H1 (cell line): Measurements from ENCODE around the gene PAX5. TPM values are rescaled to one million over a fixed set of nuclear protein-coding genes. Genes with fewer than 3 reads are reported as not detected.

Experiments
- CTCF ChIA-PET: fragments of 300-600 bp; sonication (Branson Sonifier 250); formaldehyde crosslinking; loops from one replicate; lab custom pipeline; 2021; ENCODE audit not compliant: partially characterized antibody; lab: Charles Lee
- POLR2A ChIA-PET: fragments of 300-600 bp; sonication (Branson Sonifier 250); formaldehyde crosslinking; loops from one replicate; lab custom pipeline; 2021; ENCODE audit warnings: inconsistent platforms; ENCODE audit not compliant: partially characterized antibody; lab: Charles Lee
- DNase-seq, 2 experiments: peaks; one replicate each; pipeline versions ENCODE4 v3.0.0 to v3.0.0-alpha.2; 2010 to 2022; ENCODE audit warnings: low spot score in 2 of 2, low read depth in 1 of 2, mixed read lengths in 1 of 2
- FAIRE-seq: peaks from 2 replicates; lab custom pipeline; 2011; peaks lifted over from hg19 to GRCh38; lab: Jason Lieb, UNC
- H2AFZ ChIP-seq: 2 replicates; pipeline ENCODE4 v1.8.1; 2012; ENCODE audit warnings: low read length, inconsistent platforms
- H2AK5ac ChIP-seq: 2 replicates; pipeline ENCODE4 v1.6.1; 2013; ENCODE audit warnings: low read depth, low read length
- H2BK120ac ChIP-seq: replicated peaks from 2 replicates; pipeline ENCODE3; 2013; ENCODE audit warnings: low read depth, low read length, inconsistent platforms
- H2BK12ac ChIP-seq: 2 replicates; pipeline ENCODE4 v1.6.1; 2013; ENCODE audit warnings: low read depth, low read length
- H2BK15ac ChIP-seq: 2 replicates; pipeline ENCODE4 v1.6.1; 2013; ENCODE audit warnings: low read length
- H2BK20ac ChIP-seq: 2 replicates; pipeline ENCODE4 v1.6.1; 2013; ENCODE audit warnings: low read length
- H2BK5ac ChIP-seq: 2 replicates; pipeline ENCODE4 v1.6.1; 2013; ENCODE audit warnings: low read depth, low read length
- H3K14ac ChIP-seq: 2 replicates; pipeline ENCODE4 v1.6.1; 2013; ENCODE audit warnings: inconsistent platforms; ENCODE audit not compliant: insufficient read length
- H3K18ac ChIP-seq: 2 replicates; pipeline ENCODE4 v1.6.1; 2013; ENCODE audit warnings: low read length; ENCODE audit errors: extremely low read depth
- H3K23ac ChIP-seq: 2 replicates; pipeline ENCODE4 v1.6.1; 2013; ENCODE audit warnings: inconsistent platforms; ENCODE audit not compliant: insufficient read length
- H3K23me2 ChIP-seq: 2 replicates; pipeline ENCODE4 v1.6.1; 2013; ENCODE audit warnings: low read depth, low read length
- H3K27ac ChIP-seq: 2 replicates; pipeline ENCODE4 v1.6.1; 2011; ENCODE audit warnings: low read depth, low read length, inconsistent platforms
- H3K27me3 ChIP-seq, 4 experiments: replicated peaks in 1 of 4; 1 replicate in 1 of 4; 2 replicates in 3 of 4; pipeline versions ENCODE4 v1.6.1 to v1.8.1; 2011 to 2013; ENCODE audit warnings: low read length in 3 of 4, mild to moderate bottlenecking in 3 of 4, inconsistent platforms in 2 of 4, mixed read lengths in 2 of 4, moderate library complexity in 1 of 4; ENCODE audit not compliant: control insufficient read depth in 3 of 4, insufficient read depth in 3 of 4; ENCODE audit errors: extremely low read depth in 1 of 4
- H3K36me3 ChIP-seq, 4 experiments: 2 replicates each; pipeline versions ENCODE4 v1.6.1 to v1.8.1; 2011 to 2013; ENCODE audit warnings: mild to moderate bottlenecking in 4 of 4, low read length in 3 of 4, moderate library complexity in 2 of 4, control low read depth in 1 of 4, inconsistent platforms in 1 of 4; ENCODE audit not compliant: insufficient read depth in 4 of 4, control insufficient read depth in 2 of 4
- H3K4ac ChIP-seq: replicated peaks from 2 replicates; pipeline ENCODE3; 2013; ENCODE audit warnings: low read length, low read depth, mixed read lengths, inconsistent platforms; ENCODE audit not compliant: insufficient read length
- H3K4me1 ChIP-seq, 4 experiments: replicated peaks in 1 of 4; 1 replicate in 1 of 4; 2 replicates in 3 of 4; pipeline versions ENCODE4 v1.6.1 to v1.8.1; 2011 to 2013; ENCODE audit warnings: low read length in 3 of 4, inconsistent platforms in 2 of 4, mixed read lengths in 1 of 4; ENCODE audit not compliant: insufficient read depth in 4 of 4, control insufficient read depth in 3 of 4
- H3K4me2 ChIP-seq, 2 experiments: 2 replicates each; pipeline versions ENCODE4 v1.6.1 to v1.8.1; 2011 to 2013; ENCODE audit warnings: low read depth in 2 of 2, low read length in 2 of 2, control low read depth in 1 of 2, inconsistent platforms in 1 of 2, mild to moderate bottlenecking in 1 of 2; ENCODE audit not compliant: insufficient read depth in 1 of 2
- H3K4me3 ChIP-seq, 4 experiments: fragments of 200-600, 300-600 bp in 1 of 4; sonication (generic), shearing (Covaris generic), sonication (Bioruptor Twin) in 1 of 4; 2 replicates each; pipeline versions ENCODE4 v1.5.1 to v1.8.1; 2011 to 2016; ENCODE audit warnings: low read length in 4 of 4, low read depth in 3 of 4, control low read depth in 2 of 4, inconsistent platforms in 2 of 4, mild to moderate bottlenecking in 2 of 4, mixed read lengths in 1 of 4, moderate library complexity in 1 of 4; ENCODE audit not compliant: insufficient read depth in 2 of 4; ENCODE audit errors: extremely low read depth in 1 of 4
- H3K56ac ChIP-seq: replicated peaks from 2 replicates; pipeline ENCODE3; 2013; ENCODE audit warnings: low read depth, mild to moderate bottlenecking, mixed read lengths, low read length, inconsistent platforms; ENCODE audit not compliant: insufficient read length
- H3K79me1 ChIP-seq: 2 replicates; pipeline ENCODE4 v1.6.1; 2013; ENCODE audit warnings: low read depth, low read length, control low read depth
- H3K79me2 ChIP-seq, 2 experiments: 2 replicates each; pipeline versions ENCODE4 v1.6.1 to v1.8.1; 2012 to 2013; ENCODE audit warnings: low read length in 2 of 2, mild to moderate bottlenecking in 2 of 2, inconsistent platforms in 1 of 2; ENCODE audit not compliant: insufficient read depth in 2 of 2, control insufficient read depth in 1 of 2
- H3K9ac ChIP-seq, 4 experiments: replicated peaks in 1 of 4; 1 replicate in 1 of 4; 2 replicates in 3 of 4; pipeline versions ENCODE4 v1.6.1 to v1.8.1; 2011 to 2013; ENCODE audit warnings: low read depth in 3 of 4, low read length in 3 of 4, control low read depth in 2 of 4, mild to moderate bottlenecking in 2 of 4, moderate library complexity in 2 of 4, inconsistent platforms in 1 of 4; ENCODE audit errors: extremely low read depth in 1 of 4
- H3K9me3 ChIP-seq, 2 experiments: 2 replicates each; pipeline versions ENCODE4 v1.6.1 to v1.8.1; 2012 to 2013; ENCODE audit warnings: mild to moderate bottlenecking in 2 of 2, moderate library complexity in 2 of 2, control low read depth in 1 of 2, inconsistent platforms in 1 of 2, low read depth in 1 of 2, low read length in 1 of 2, mixed read lengths in 1 of 2; ENCODE audit not compliant: insufficient read depth in 2 of 2
- H4K20me1 ChIP-seq, 2 experiments: replicated peaks in 1 of 2; 2 replicates each; pipeline versions ENCODE3 to v1.8.1; 2011 to 2013; ENCODE audit warnings: inconsistent platforms in 2 of 2, low read length in 2 of 2, mild to moderate bottlenecking in 1 of 2; ENCODE audit not compliant: insufficient read depth in 2 of 2, control insufficient read depth in 1 of 2
- H4K5ac ChIP-seq: 2 replicates; pipeline ENCODE4 v1.6.1; 2013; ENCODE audit warnings: low read length, low read depth, mixed read lengths, inconsistent platforms; ENCODE audit not compliant: insufficient read length
- H4K8ac ChIP-seq: 2 replicates; pipeline ENCODE4 v1.8.0; 2013; ENCODE audit warnings: mild to moderate bottlenecking, moderate library complexity, low read length, inconsistent platforms; ENCODE audit not compliant: insufficient read depth; ENCODE audit errors: extremely low read depth
- H4K91ac ChIP-seq: replicated peaks from 2 replicates; pipeline ENCODE3; 2013; ENCODE audit warnings: low read length, mixed read lengths, inconsistent platforms; ENCODE audit not compliant: insufficient read length
- CBX8 ChIP-seq: fragments of 300-800, 300-1000 bp; sonication (generic); IDR thresholded peaks from 2 replicates; pipeline ENCODE4 v1.7.1; 2016; ENCODE audit warnings: low read depth, low read length, borderline replicate concordance
- CHD1 ChIP-seq: IDR thresholded peaks from 2 replicates; pipeline ENCODE4 v1.6.1; 2012; ENCODE audit warnings: low read depth, low read length, improper control_type of control experiment
- EZH2 ChIP-seq: fragments of 200-600 bp; sonication (generic); IDR thresholded peaks from 2 replicates; pipeline ENCODE4 v1.7.1; 2012; ENCODE audit warnings: low read depth, mild to moderate bottlenecking, moderate library complexity, low read length, inconsistent platforms; ENCODE audit not compliant: severe bottlenecking
- POU5F1 ChIP-seq: IDR thresholded peaks from 2 replicates; pipeline ENCODE4 v1.6.1; 2011; ENCODE audit warnings: low read depth, mild to moderate bottlenecking, low read length, moderate library complexity
- RNF2 ChIP-seq: fragments of 200-900, 300-1000 bp; sonication (generic); IDR thresholded peaks from 2 replicates; pipeline ENCODE4 v1.7.1; 2016; ENCODE audit warnings: borderline replicate concordance, low read depth, mild to moderate bottlenecking, antibody characterized with exemption, low read length; ENCODE audit not compliant: poor library complexity, severe bottlenecking; ENCODE audit errors: missing control alignments
- SIRT6 ChIP-seq: IDR thresholded peaks from one replicate; pipeline ENCODE4 v1.7.1; 2012; ENCODE audit warnings: low read length, inconsistent platforms
- TBP ChIP-seq: IDR thresholded peaks from 2 replicates; pipeline ENCODE4 v1.6.1; 2011; ENCODE audit warnings: low read depth, low read length, improper control_type of control experiment
- TCF12 ChIP-seq: IDR thresholded peaks from 2 replicates; pipeline ENCODE4 v1.6.1; 2011; ENCODE audit warnings: low read depth, mild to moderate bottlenecking, low read length
- TEAD4 ChIP-seq: IDR thresholded peaks from 2 replicates; pipeline ENCODE4 v1.6.1; 2012; ENCODE audit warnings: low read depth, low read length, inconsistent platforms, mixed read lengths
- WGBS, 2 experiments: shearing (Covaris generic) in 1 of 2; methylation state at CpG; one replicate each; pipeline versions ENCODE4 v1.1.6 to v1.1.7; 2013 to 2015; ENCODE audit warnings: low lambda C conversion rate in 2 of 2, mixed read lengths in 2 of 2, inconsistent platforms in 1 of 2, low coverage in 1 of 2, missing lambda C conversion rate in 1 of 2; ENCODE audit not compliant: insufficient replicate concordance in 2 of 2, insufficient coverage in 1 of 2, insufficient read length in 1 of 2; ENCODE audit errors: extremely low coverage in 1 of 2, missing lambda C conversion rate in 1 of 2; 5-methylcytosine and 5-hydroxymethylcytosine counted together
- polyA plus RNA-seq, 7 experiments: library from polyadenylated mRNA; depleted of rRNA in 3 of 7; stranded (reverse) in 5 of 7; unstranded in 2 of 7; fragments of >200 nt in 5 of 7; fragments of 200-250 nt in 2 of 7; gene quantifications; 1 replicate in 5 of 7; 2 replicates in 1 of 7; 4 replicates in 1 of 7; pipeline versions ENCODE4 v1.2.1 to v1.2.3, GENCODE V29; 2011 to 2013; ENCODE audit warnings: missing spikeins in 2 of 7, mixed read lengths in 2 of 7
- total RNA-seq: library from RNA; stranded (reverse); fragmentation: NEBNext Ultra II Directional; extraction: Animal tissue kit (Norgen Biotek cat#: 25700); gene quantifications from 2 replicates; pipeline ENCODE4 v1.2.1, GENCODE V29; 2021
- TF ChIP-seq, protein P1 (sequence below): IDR thresholded peaks from 2 replicates; pipeline ENCODE4 v1.6.1; 2012; ENCODE audit warnings: inconsistent platforms

PAX5 gene
- total and polyA plus RNA-seq, 2 of the 8 experiments (the other 6 are each of a cell fraction or from before 2014, with no cell fraction given): 0.29 to 0.43 TPM

DNA sequence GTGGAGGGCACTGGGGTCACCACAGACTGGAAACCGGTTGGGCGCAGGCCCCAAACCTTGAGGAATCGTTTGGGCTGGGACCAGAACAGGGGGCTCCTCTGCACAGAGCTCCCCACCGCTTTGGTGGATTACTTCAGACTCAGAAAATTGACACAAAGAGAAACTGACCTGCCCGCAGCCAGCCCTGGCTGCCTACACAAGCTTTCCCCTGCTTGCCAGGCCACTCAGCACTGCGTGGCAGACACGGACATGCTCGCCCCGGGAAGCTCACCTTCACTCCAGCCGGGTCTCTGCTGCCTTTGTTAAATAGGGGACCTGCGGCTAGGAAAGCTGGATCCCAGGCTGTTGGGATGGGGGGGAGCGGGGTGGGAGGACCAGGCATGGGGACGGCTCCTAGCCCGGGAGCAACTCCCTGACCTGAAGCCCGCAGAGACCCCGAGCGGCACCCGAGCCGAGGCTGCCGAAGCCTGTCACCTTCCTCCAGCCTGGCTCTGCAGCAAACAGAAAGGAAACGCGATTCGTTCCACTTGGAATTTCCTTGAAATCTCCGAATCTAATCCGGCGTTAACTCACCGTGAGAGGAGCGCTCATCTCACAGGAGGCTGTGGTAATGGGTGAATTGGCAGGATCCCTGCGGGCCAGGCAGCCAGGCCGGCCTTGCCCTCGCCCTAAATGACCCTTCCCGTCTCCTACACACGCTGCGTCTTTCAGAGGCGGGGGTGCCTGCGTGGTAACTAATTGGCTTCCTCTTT is 8.8 kb downstream of the PAX5 start:
- Histone ChIP-seq H3K79me1 (no peaks in the 10 kb centered on the region), H4K8ac (no peak overlapping the region), H2BK15ac (peak overlapping the region; percentile 92; the same call in 1 of the 2 replicates), H3K27me3 (peaks cover 71 to 91% (median 88%) of the 10 kb centered on the region in 4 experiments), H3K23ac (no peak overlapping the region), H3K23me2 (peaks cover 21% of the 10 kb centered on the region; the same call in 1 of the 2 replicates), H3K36me3 (peaks cover 0 to 2% (median 0%) of the 10 kb centered on the region in 4 experiments; a peak in 1 of 8 replicates), H2BK120ac (no peak overlapping the region), H3K79me2 (no peaks in the 10 kb centered on the region), H4K5ac (no peak overlapping the region), H4K91ac (no peak overlapping the region), H3K56ac (no peak overlapping the region), H3K18ac (no peak overlapping the region), H2BK20ac (peak overlapping the region; percentile 80; the same call in 1 of the 2 replicates), H2AFZ (no peak overlapping the region), H2AK5ac (no peak overlapping the region), H3K9me3 (no peaks in the 10 kb centered on the region), H3K4me1 (peaks cover 0 to 47% (median 19%) of the 10 kb centered on the region in 4 experiments; a peak in 5 of 7 replicates), H2BK12ac (0 out of 2 replicates have a peak overlapping the region, but pooled peaks have one; percentile 50), H3K14ac (no peak overlapping the region), H2BK5ac (no peak overlapping the region), H3K4me3 (peak overlapping the region; percentile 15 to 57 (median 45); a peak in 7 of 8 replicates), H3K4me2 (peak overlapping the region; percentile 81 to 91), H3K9ac (no peak overlapping the region; a peak in 1 of 7 replicates), H4K20me1 (peaks cover 3 to 13% of the 10 kb centered on the region in 2 experiments), H3K27ac (no peak overlapping the region), H3K4ac (no peak overlapping the region)
- 14% methylated on average over 34 of the region's 36 CpGs; no CpG with 5 or more reads in 1 of the 2 experiments for WGBS, 2 experiments
- FAIRE-seq (no peak), DNase-seq (no peak)
- ChIA-PET POLR2A (interaction anchor here (1.4 to 1.6 kb wide), 2 partner anchors 29 to 54 kb away, joined by 3 to 5 read pairs; no protein-coding TSS in a partner anchor), CTCF (interaction anchor here (0.7 to 2.2 kb wide), 11 partner anchors 10 to 148 kb away, joined by 3 to 12 read pairs (median 4); no protein-coding TSS in a partner anchor)
- no peak for TF ChIP-seq SIRT6
- no peak for TF ChIP-seq TEAD4
- peak; percentile 71 for TF ChIP-seq RNF2
- TF ChIP-seq CHD1: no peak
- TF ChIP-seq TBP: no peak
- TF ChIP-seq TCF12: no peak
- TF ChIP-seq EZH2: peak; percentile 88
- TF ChIP-seq, protein P1, sequence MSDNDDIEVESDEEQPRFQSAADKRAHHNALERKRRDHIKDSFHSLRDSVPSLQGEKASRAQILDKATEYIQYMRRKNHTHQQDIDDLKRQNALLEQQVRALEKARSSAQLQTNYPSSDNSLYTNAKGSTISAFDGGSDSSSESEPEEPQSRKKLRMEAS: no peak
- no peak for TF ChIP-seq POU5F1
- TF ChIP-seq CBX8: no peak
